ENCODE results near the gene RPH3AL.

RPH3AL gene

GRCh38 chr17:353213-353837 is 718 bp upstream of the RPH3AL start:
- no peak for DNase-seq (ENCODE audit: low read depth)

GRCh38 chr17:351875-352420 is 659 bp downstream of the RPH3AL start:
- no peak for DNase-seq (ENCODE audit: low read depth)

- DNase-seq (ENCODE audit: low read depth): no peak
Observed at GRCh38 chr17:351449-351738, 1.2 kb downstream of the RPH3AL start.

- peak; percentile 84 for DNase-seq (ENCODE audit: low read depth)
Observed at GRCh38 chr17:350706-351448, 1.7 kb downstream of the RPH3AL start.

GRCh38 chr17:349666-350065 is 2.9 kb downstream of the RPH3AL start:
- peak; percentile 61 for DNase-seq (ENCODE audit: low read depth)

GRCh38 chr17:348692-349425 is 3.7 kb downstream of the RPH3AL start:
- peak; percentile 55 for DNase-seq (ENCODE audit: low read depth)

GRCh38 chr17:348012-348411 is 4.6 kb downstream of the RPH3AL start:
- no peak for DNase-seq (ENCODE audit: low read depth)

GRCh38 chr17:347309-347899 is 5.2 kb downstream of the RPH3AL start:
- DNase-seq (ENCODE audit: low read depth): no peak

- DNase-seq (ENCODE audit: low read depth): no peak
Observed at GRCh38 chr17:345992-346785, 6.4 kb downstream of the RPH3AL start.

GRCh38 chr17:345261-345660 is 7.3 kb downstream of the RPH3AL start:
- no peak for DNase-seq (ENCODE audit: low read depth)

GRCh38 chr17:343875-344752 is 8.5 kb downstream of the RPH3AL start:
- no peak for DNase-seq (ENCODE audit: low read depth)

GRCh38 chr17:343211-343610 is 9.4 kb downstream of the RPH3AL start:
- DNase-seq (ENCODE audit: low read depth): no peak

- DNase-seq (ENCODE audit: low read depth): no peak
Observed at GRCh38 chr17:340074-340473, 12.5 kb downstream of the RPH3AL start.

- no peak for DNase-seq (ENCODE audit: low read depth)
Observed at GRCh38 chr17:339193-340061, 13.2 kb downstream of the RPH3AL start.

- peak; percentile 65 for DNase-seq (ENCODE audit: low read depth)
Observed at GRCh38 chr17:338442-339192, 14.0 kb downstream of the RPH3AL start.

GRCh38 chr17:337866-338265 is 14.7 kb downstream of the RPH3AL start:
- no peak for DNase-seq (ENCODE audit: low read depth)

- no peak for DNase-seq (ENCODE audit: low read depth)
Observed at GRCh38 chr17:337453-337852, 15.2 kb downstream of the RPH3AL start.

- no peak for DNase-seq (ENCODE audit: low read depth)
Observed at GRCh38 chr17:337022-337420, 15.6 kb downstream of the RPH3AL start.

All from amniotic epithelial cell (primary cell).